Fibroblast of lung (primary cell): Measurements from ENCODE around the gene POP7.
"Not testable (repeated sequence)": the region's sequence is repeated elsewhere in the genome, so short reads cannot be mapped to it uniquely, and the experiment has no call there.

Source experiments
- CTCF ChIP-seq, 2 donors: IDR thresholded peaks in 1 of 2; conservative IDR thresholded peaks in 1 of 2; 1 replicate in 1 of 2; 2 replicates in 1 of 2; pipeline ENCODE4 v1.5.1; 2011 to 2012; ENCODE audit warnings: low read length in 2 of 2, control low read depth in 1 of 2, inconsistent platforms in 1 of 2, low read depth in 1 of 2, mild to moderate bottlenecking in 1 of 2
- EZH2 ChIP-seq: IDR thresholded peaks from 2 replicates; pipeline ENCODE4 v1.5.1; 2012; ENCODE audit warnings: low read length, control low read depth, mild to moderate bottlenecking; ENCODE audit errors: missing control alignments

DNA sequence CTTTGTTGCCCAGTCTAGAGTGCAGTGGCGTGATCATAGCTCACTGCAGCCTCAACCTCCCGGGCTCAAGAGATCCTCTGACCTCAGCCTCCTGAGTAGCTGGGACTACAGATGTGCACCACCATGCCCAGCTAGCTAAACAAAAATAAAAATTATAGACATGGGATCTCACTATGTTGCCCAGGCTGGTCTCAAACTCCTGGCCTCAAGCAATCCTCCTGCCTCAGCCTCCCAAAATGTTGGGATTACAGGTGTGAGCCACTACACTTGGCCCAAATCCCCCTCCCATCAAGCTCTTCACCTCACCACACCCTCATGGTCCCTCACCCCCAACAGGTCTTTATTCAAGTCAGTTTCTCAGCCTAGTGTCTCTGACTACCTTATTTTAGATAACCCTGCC lies 11.2 kb downstream of the POP7 start:
- not testable (repeated sequence) for TF ChIP-seq CTCF (conservative IDR thresholded peaks at IDR 0.05 in 1 of 2, IDR thresholded peaks at IDR 0.05 in 1 of 2; ENCODE audit: low read depth in 1 of 2, low read length in 2 of 2); EZH2
